Left lung (tissue), 10 donors: ENCODE results near the gene ZNF536. TPM values are rescaled to one million over a fixed set of nuclear protein-coding genes. Genes with fewer than 3 reads are reported as not detected.

Source experiments
- ATAC-seq: fragments of 200-7000 bp; cut with Tn5 transposase; one replicate; pipeline ENCODE4 v1.9.1; 2020; ENCODE audit warnings: moderate library complexity
- DNase-seq, 4 donors: peaks; one replicate each; pipeline ENCODE4 v3.0.0-alpha.2; 2013 to 2020
- H3K27ac ChIP-seq, 2 donors: fragments of 200-600 bp; sonication (generic) in 1 of 2; one replicate each; pipeline versions ENCODE4 v1.5.0 to v1.8.0; 2020 to 2021
- H3K27me3 ChIP-seq, 2 donors: fragments of 200-600 bp; sonication (generic) in 1 of 2; one replicate each; pipeline versions ENCODE4 v1.5.0 to v1.8.0; 2020 to 2021
- H3K36me3 ChIP-seq, 2 donors: fragments of 200-600 bp; sonication (generic) in 1 of 2; one replicate each; pipeline versions ENCODE4 v1.5.0 to v1.8.0; 2020 to 2021
- H3K4me1 ChIP-seq, 2 donors: fragments of 200-600 bp; one replicate each; pipeline ENCODE4 v1.8.0; 2021
- H3K4me3 ChIP-seq, 2 donors: fragments of 200-600 bp; sonication (generic) in 1 of 2; one replicate each; pipeline versions ENCODE4 v1.5.0 to v1.8.0; 2020 to 2021; ENCODE audit warnings: mild to moderate bottlenecking in 1 of 2
- H3K9me3 ChIP-seq, 2 donors: fragments of 200-600 bp; sonication (generic) in 1 of 2; one replicate each; pipeline versions ENCODE4 v1.5.0 to v1.8.0; 2020 to 2021
- CTCF ChIP-seq, 2 donors: fragments of 200-600 bp; sonication (generic) in 1 of 2; IDR thresholded peaks; one replicate each; pipeline versions ENCODE4 v1.5.0 to v1.8.0; 2021; ENCODE audit warnings: antibody characterized with exemption in 2 of 2
- intact Hi-C, 2 donors: fragments of 100-400 bp; cut with DNase I; formaldehyde crosslinking; loops; one replicate each; pipeline versions ENCODE4 v1.11.2 to v1.14.2; 2022
- polyA plus RNA-seq, 6 donors: library from polyadenylated mRNA; unstranded; fragments of 120-200 nt; gene quantifications; one replicate each; pipeline ENCODE4 v1.2.1, GENCODE V29; 2013; ENCODE audit not compliant: insufficient read length in 6 of 6
- total RNA-seq, 2 donors: library from RNA; stranded (reverse); fragmentation: NEBNext Ultra II Directional; extraction: Animal tissue kit (Norgen Biotek cat#: 25700); gene quantifications; one replicate each; pipeline ENCODE4 v1.2.1, GENCODE V29; 2021
- donor health status: DM: no; HTN: yes; CAD: no.
- donor health status: DM: no; HTN: no; CAD: no.

The ZNF536 gene
- total and polyA plus RNA-seq, 8 donors = 0.50 to 6.5 (median 3.6) TPM

GRCh38 chr19:30388327-30388726 lies 16.1 kb downstream of the ZNF536 start:
- DNase-seq (no peak), ATAC-seq (no peak)
- peaks cover 0 to 20% of the 10 kb centered on the region in 2 donors for H3K27me3 ChIP-seq
- H3K27ac ChIP-seq = no peak overlapping the region
- no peak for TF ChIP-seq CTCF (IDR thresholded peaks at IDR 0.05)
- H3K4me3 ChIP-seq = no peak overlapping the region
- intact Hi-C loops = no loop called here
- no peaks in the 10 kb centered on the region for H3K4me1 ChIP-seq
- no peaks in the 10 kb centered on the region for H3K36me3 ChIP-seq
- H3K9me3 ChIP-seq = no peaks in the 10 kb centered on the region

- H3K4me3 ChIP-seq = no peak overlapping the region
- no peaks in the 10 kb centered on the region for H3K36me3 ChIP-seq
- intact Hi-C loops = no loop called here
- peaks cover 0 to 23% of the 10 kb centered on the region in 2 donors for H3K27me3 ChIP-seq
- ATAC-seq (no peak), DNase-seq (no peak)
- no peak overlapping the region for H3K27ac ChIP-seq
- TF ChIP-seq CTCF (IDR thresholded peaks at IDR 0.05) = no peak
- H3K9me3 ChIP-seq = no peaks in the 10 kb centered on the region
- H3K4me1 ChIP-seq = no peaks in the 10 kb centered on the region
Observed at GRCh38 chr19:30388819-30389218, 16.6 kb downstream of the ZNF536 start.

- ATAC-seq (no peak), DNase-seq (no peak)
- Histone ChIP-seq H3K9me3 (no peaks in the 10 kb centered on the region), H3K36me3 (no peaks in the 10 kb centered on the region), H3K27ac (no peak overlapping the region), H3K4me3 (no peak overlapping the region), H3K27me3 (peaks cover 0 to 25% of the 10 kb centered on the region in 2 donors), H3K4me1 (no peaks in the 10 kb centered on the region)
- TF ChIP-seq CTCF (IDR thresholded peaks at IDR 0.05) = no peak
- intact Hi-C loops = no loop called here
Observed at GRCh38 chr19:30390356-30390988, 18.3 kb downstream of the ZNF536 start.

GRCh38 chr19:30391052-30391451 lies 18.9 kb downstream of the ZNF536 start:
- H3K27me3 ChIP-seq = peaks cover 0 to 27% of the 10 kb centered on the region in 2 donors
- DNase-seq = no peak
- no peaks in the 10 kb centered on the region for H3K36me3 ChIP-seq
- no peak for ATAC-seq
- H3K9me3 ChIP-seq = no peaks in the 10 kb centered on the region
- no peaks in the 10 kb centered on the region for H3K4me1 ChIP-seq
- H3K27ac ChIP-seq = no peak overlapping the region
- TF ChIP-seq CTCF (IDR thresholded peaks at IDR 0.05) = no peak
- intact Hi-C loops = no loop called here
- H3K4me3 ChIP-seq = no peak overlapping the region

- Histone ChIP-seq H3K27ac (no peak overlapping the region), H3K4me3 (no peak overlapping the region), H3K27me3 (peaks cover 0 to 31% of the 10 kb centered on the region in 2 donors), H3K36me3 (no peaks in the 10 kb centered on the region), H3K9me3 (no peaks in the 10 kb centered on the region), H3K4me1 (no peaks in the 10 kb centered on the region)
- no peak for TF ChIP-seq CTCF (IDR thresholded peaks at IDR 0.05)
- ATAC-seq = no peak
- DNase-seq = no peak
- intact Hi-C loops = no loop called here
Observed at GRCh38 chr19:30391554-30392551, 19.7 kb downstream of the ZNF536 start.
